Neural crest cell (in vitro differentiated cells): ENCODE data around the gene LYPD6. TPM values are rescaled to one million over a fixed set of nuclear protein-coding genes. Genes with fewer than 3 reads are reported as not detected.

Experiments
- DNase-seq: peaks from one replicate; pipeline ENCODE4 v3.0.0; 2021; ENCODE audit warnings: low read depth, mixed read lengths, low spot score
- H3K27ac Mint-ChIP-seq: one replicate; pipeline ENCODE4 v1.8.0; 2021; ENCODE audit warnings: mild to moderate bottlenecking, mixed read lengths; ENCODE audit not compliant: unreplicated experiment
- H3K27me3 Mint-ChIP-seq: 2 replicates; pipeline ENCODE4 v1.8.0; 2021; ENCODE audit warnings: low read depth, mild to moderate bottlenecking, mixed read lengths
- H3K36me3 Mint-ChIP-seq: 2 replicates; pipeline ENCODE4 v1.8.0; 2021; ENCODE audit warnings: low read depth, mild to moderate bottlenecking, mixed read lengths
- H3K4me1 Mint-ChIP-seq: 2 replicates; pipeline ENCODE4 v1.8.0; 2021; ENCODE audit warnings: mixed read lengths
- H3K4me3 Mint-ChIP-seq: one replicate; pipeline ENCODE4 v1.8.0; 2021; ENCODE audit warnings: mild to moderate bottlenecking, mixed read lengths
- H3K9me3 Mint-ChIP-seq: 2 replicates; pipeline ENCODE4 v1.8.0; 2021; ENCODE audit warnings: mixed read lengths
- CTCF ChIP-seq: fragments of 200-600 bp; sonication (generic); conservative IDR thresholded peaks from 2 replicates; pipeline ENCODE4 v1.5.0; 2021; ENCODE audit warnings: antibody characterized with exemption, mild to moderate bottlenecking
- total RNA-seq: library from RNA; stranded (reverse); gene quantifications from 2 replicates; pipeline ENCODE4 v1.2.1, GENCODE V29; 2021

LYPD6 gene
- total RNA-seq, 1 donor from 2014 or later: 7.1 TPM

- TF ChIP-seq CTCF: no peak
- Mint-ChIP-seq H3K27me3 (no peaks in the 10 kb centered on the region), H3K4me3 (no peak overlapping the region), H3K4me1 (peaks cover 8% of the 10 kb centered on the region), H3K36me3 (peaks cover 10% of the 10 kb centered on the region), H3K27ac (no peak overlapping the region), H3K9me3 (peaks cover 4% of the 10 kb centered on the region)
- DNase-seq: no peak
Observed at GRCh38 chr2:149399934-149400615, 69.7 kb downstream of the LYPD6 start.

GRCh38 chr2:149400997-149401396 is 70.6 kb downstream of the LYPD6 start:
- Mint-ChIP-seq H3K4me3 (no peak overlapping the region), H3K4me1 (peaks cover 8% of the 10 kb centered on the region), H3K27ac (no peak overlapping the region), H3K27me3 (no peaks in the 10 kb centered on the region), H3K36me3 (peaks cover 10% of the 10 kb centered on the region), H3K9me3 (peaks cover 4% of the 10 kb centered on the region)
- TF ChIP-seq CTCF: no peak
- no peak for DNase-seq

GRCh38 chr2:149409506-149409905 is 79.1 kb downstream of the LYPD6 start:
- Mint-ChIP-seq H3K27ac (no peak overlapping the region), H3K4me3 (no peak overlapping the region), H3K4me1 (no peaks in the 10 kb centered on the region), H3K9me3 (peaks cover 2% of the 10 kb centered on the region), H3K36me3 (peaks cover 18% of the 10 kb centered on the region), H3K27me3 (no peaks in the 10 kb centered on the region)
- no peak for TF ChIP-seq CTCF
- DNase-seq: no peak

- Mint-ChIP-seq H3K4me1 (no peaks in the 10 kb centered on the region), H3K4me3 (no peak overlapping the region), H3K27ac (no peak overlapping the region), H3K36me3 (peaks cover 18% of the 10 kb centered on the region), H3K27me3 (no peaks in the 10 kb centered on the region), H3K9me3 (peaks cover 2% of the 10 kb centered on the region)
- no peak for DNase-seq
- no peak for TF ChIP-seq CTCF
Observed at GRCh38 chr2:149410701-149411484, 80.5 kb downstream of the LYPD6 start.

GRCh38 chr2:149413487-149413886 is 83.1 kb downstream of the LYPD6 start:
- Mint-ChIP-seq H3K4me3 (no peak overlapping the region), H3K36me3 (peaks cover 7% of the 10 kb centered on the region), H3K9me3 (no peaks in the 10 kb centered on the region), H3K27me3 (no peaks in the 10 kb centered on the region), H3K4me1 (no peaks in the 10 kb centered on the region), H3K27ac (no peak overlapping the region)
- no peak for TF ChIP-seq CTCF
- DNase-seq: no peak
